GM23248 (cell line): ENCODE measurements around the gene C17orf113. TPM values are rescaled to one million over a fixed set of nuclear protein-coding genes. Genes with fewer than 3 reads are reported as not detected.

Experiments
- DNase-seq: peaks from one replicate; pipeline ENCODE4 v3.0.0-alpha.2; 2015
- H2AFZ ChIP-seq: fragments of 200-600 bp; sonication (generic); 2 replicates; pipeline ENCODE4 v1.6.1; 2016; ENCODE audit warnings: antibody characterized with exemption
- H3F3A ChIP-seq: fragments of 200-600 bp; sonication (generic); 2 replicates; pipeline ENCODE4 v1.6.1; 2016; ENCODE audit warnings: mild to moderate bottlenecking, antibody characterized with exemption, mixed run types; ENCODE audit not compliant: insufficient read depth
- H3K27ac ChIP-seq: fragments of 200-600 bp; sonication (generic); 2 replicates; pipeline ENCODE4 v1.5.1; 2016; ENCODE audit warnings: mild to moderate bottlenecking
- H3K27me3 ChIP-seq: fragments of 200-600 bp; sonication (generic); replicated peaks from 2 replicates; pipeline ENCODE4 v1.6.1; 2016; ENCODE audit warnings: mild to moderate bottlenecking; ENCODE audit not compliant: insufficient read depth
- H3K36me3 ChIP-seq: fragments of 200-600 bp; sonication (generic); 2 replicates; pipeline ENCODE4 v1.6.1; 2016; ENCODE audit warnings: low read depth, mild to moderate bottlenecking
- H3K4me1 ChIP-seq: fragments of 200-600 bp; sonication (generic); 2 replicates; pipeline ENCODE4 v1.6.1; 2016; ENCODE audit warnings: mild to moderate bottlenecking; ENCODE audit not compliant: insufficient read depth
- H3K4me2 ChIP-seq: fragments of 200-600 bp; sonication (generic); one replicate; pipeline ENCODE4 v1.6.1; 2016; ENCODE audit warnings: mild to moderate bottlenecking; ENCODE audit not compliant: unreplicated experiment
- H3K4me3 ChIP-seq: fragments of 200-600 bp; sonication (generic); 2 replicates; pipeline ENCODE4 v1.5.1; 2016; ENCODE audit warnings: mild to moderate bottlenecking
- H3K79me2 ChIP-seq: fragments of 200-600 bp; sonication (generic); 2 replicates; pipeline ENCODE4 v1.6.1; 2016; ENCODE audit warnings: mild to moderate bottlenecking; ENCODE audit not compliant: insufficient read depth
- H3K9ac ChIP-seq: fragments of 200-600 bp; sonication (generic); 2 replicates; pipeline ENCODE4 v1.6.1; 2016; ENCODE audit warnings: mild to moderate bottlenecking
- H3K9me2 ChIP-seq: fragments of 200-600 bp; sonication (generic); 2 replicates; pipeline ENCODE4 v1.6.1; 2016; ENCODE audit warnings: mixed run types, mild to moderate bottlenecking, moderate library complexity; ENCODE audit not compliant: insufficient read depth
- H3K9me3 ChIP-seq: fragments of 200-600 bp; sonication (generic); one replicate; pipeline ENCODE4 v1.6.1; 2017; ENCODE audit warnings: low read depth
- H4K20me1 ChIP-seq: fragments of 200-600 bp; sonication (generic); 2 replicates; pipeline ENCODE4 v1.6.0; 2016; ENCODE audit not compliant: insufficient read depth
- EZH2 ChIP-seq: fragments of 200-600 bp; sonication (generic); IDR thresholded peaks from 2 replicates; pipeline ENCODE4 v1.6.1; 2018; ENCODE audit warnings: antibody characterized with exemption, mild to moderate bottlenecking; ENCODE audit not compliant: insufficient read depth, poor library complexity, severe bottlenecking
- EZH2phosphoT487 ChIP-seq: fragments of 200-600 bp; sonication (generic); IDR thresholded peaks from 2 replicates; pipeline ENCODE4 v1.6.1; 2018; ENCODE audit warnings: antibody characterized with exemption, moderate library complexity, mild to moderate bottlenecking, low read depth; ENCODE audit not compliant: insufficient read depth
- WGBS, 2 experiments: methylation state at CpG; one replicate each; pipeline ENCODE4 v1.1.6; 2015 to 2017; ENCODE audit warnings: low lambda C conversion rate in 2 of 2, low coverage in 1 of 2; ENCODE audit errors: missing lambda C conversion rate in 2 of 2; 5-methylcytosine and 5-hydroxymethylcytosine counted together
- in situ Hi-C: fragments of 300-500 bp; cut with MboI; formaldehyde crosslinking; loops from 2 replicates; pipeline ENCODE4 v1.15.0; 2020
- polyA plus RNA-seq: library from polyadenylated mRNA; unstranded; fragments of >200 nt; fragmentation: Nextera tagmentation; extraction: Ambion mirVana; gene quantifications from 2 replicates; pipeline ENCODE4 v1.2.1, GENCODE V29; 2016
- total RNA-seq: library from RNA; depleted of rRNA; stranded (reverse); fragments of >200 nt; shearing (Covaris generic); gene quantifications from 2 replicates; pipeline ENCODE4 v1.2.3, GENCODE V29; 2014

The C17orf113 gene
- total and polyA plus RNA-seq, 2 experiments from 2014 or later: not detected

GRCh38 chr17:42055027-42055426 is 4.6 kb upstream of the C17orf113 start:
- H3K27me3 ChIP-seq: peaks cover 23% of the 10 kb centered on the region
- WGBS, 2 experiments: 31 to 38% methylated on average over 3 of the region's 3 CpGs

GRCh38 chr17:42053731-42054500 is 3.5 kb upstream of the C17orf113 start:
- no peak overlapping the region for H3K4me3 ChIP-seq
- peaks cover 32% of the 10 kb centered on the region for H3K27me3 ChIP-seq
- H3K79me2 ChIP-seq: no peaks in the 10 kb centered on the region
- in situ Hi-C loops: no loop called here
- no peaks in the 10 kb centered on the region for H3K4me1 ChIP-seq
- no peaks in the 10 kb centered on the region for H4K20me1 ChIP-seq
- 10 to 14% methylated on average over 7 to 12 of the region's 12 CpGs for WGBS, 2 experiments
- no peak overlapping the region for H2AFZ ChIP-seq
- no peak overlapping the region for H3K27ac ChIP-seq
- H3K9me3 ChIP-seq: no peaks in the 10 kb centered on the region
- H3K9me2 ChIP-seq: no peaks in the 10 kb centered on the region
- H3K36me3 ChIP-seq: no peaks in the 10 kb centered on the region
- TF ChIP-seq EZH2phosphoT487 (no peak), EZH2 (no peak)
- H3F3A ChIP-seq: no peaks in the 10 kb centered on the region
- DNase-seq: no peak
- H3K9ac ChIP-seq: no peak overlapping the region
- no peak overlapping the region for H3K4me2 ChIP-seq

More at GRCh38 chr17:42055027-42055426, 4.6 kb upstream of the C17orf113 start:
- no peak overlapping the region for H3K27ac ChIP-seq
- H3K9me2 ChIP-seq: no peaks in the 10 kb centered on the region
- H3K9ac ChIP-seq: no peak overlapping the region
- no peak overlapping the region for H2AFZ ChIP-seq
- no peaks in the 10 kb centered on the region for H3K36me3 ChIP-seq
- no peaks in the 10 kb centered on the region for H3K79me2 ChIP-seq
- TF ChIP-seq EZH2 (no peak), EZH2phosphoT487 (no peak)
- no peak overlapping the region for H3K4me2 ChIP-seq
- H3K4me3 ChIP-seq: no peak overlapping the region
- H3F3A ChIP-seq: no peaks in the 10 kb centered on the region
- no peaks in the 10 kb centered on the region for H3K4me1 ChIP-seq
- in situ Hi-C loops: no loop called here
- H3K9me3 ChIP-seq: no peaks in the 10 kb centered on the region
- H4K20me1 ChIP-seq: no peaks in the 10 kb centered on the region
- DNase-seq: no peak

- Histone ChIP-seq H3K9me3 (no peaks in the 10 kb centered on the region), H3K4me1 (no peaks in the 10 kb centered on the region), H3K27ac (no peak overlapping the region), H4K20me1 (no peaks in the 10 kb centered on the region), H3F3A (no peaks in the 10 kb centered on the region), H3K4me2 (no peak overlapping the region), H3K36me3 (no peaks in the 10 kb centered on the region), H3K27me3 (peaks cover 38% of the 10 kb centered on the region), H3K9ac (no peak overlapping the region), H3K79me2 (no peaks in the 10 kb centered on the region), H2AFZ (no peak overlapping the region), H3K9me2 (no peaks in the 10 kb centered on the region), H3K4me3 (no peak overlapping the region)
- TF ChIP-seq EZH2 (no peak), EZH2phosphoT487 (no peak)
- 57 to 64% methylated on average over 6 of the region's 6 CpGs for WGBS, 2 experiments
- DNase-seq: no peak
- in situ Hi-C loops: no loop called here
These were observed 2.0 kb upstream of the C17orf113 start for GRCh38 chr17:42052346-42052877.

DNA sequence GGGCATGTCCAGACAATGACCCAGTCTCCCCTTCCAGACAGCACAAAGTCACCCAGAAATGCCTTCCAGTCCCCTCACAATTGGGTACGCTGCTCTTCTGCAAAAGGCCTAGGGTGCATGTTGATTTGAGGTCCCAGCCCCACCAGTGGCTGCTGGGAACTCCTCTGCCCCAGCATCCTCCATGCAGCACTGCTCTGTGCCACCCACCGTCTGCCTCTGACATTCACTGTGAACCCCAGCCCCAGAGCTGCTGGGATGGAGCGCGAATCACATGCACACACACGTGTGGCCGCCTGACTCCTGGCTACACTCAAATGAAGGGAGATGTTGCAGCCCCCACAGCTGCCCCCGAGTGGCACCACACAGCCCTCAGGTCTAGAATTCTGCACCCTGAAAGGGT is 1.2 kb upstream of the C17orf113 start:
- Histone ChIP-seq H3K27ac (no peak overlapping the region), H3K9me2 (no peaks in the 10 kb centered on the region), H3K9ac (no peak overlapping the region), H3K36me3 (no peaks in the 10 kb centered on the region), H3K4me1 (no peaks in the 10 kb centered on the region), H3K27me3 (peaks cover 38% of the 10 kb centered on the region), H4K20me1 (no peaks in the 10 kb centered on the region), H3K79me2 (no peaks in the 10 kb centered on the region), H3K9me3 (no peaks in the 10 kb centered on the region), H3K4me2 (no peak overlapping the region), H3F3A (no peaks in the 10 kb centered on the region), H2AFZ (no peak overlapping the region), H3K4me3 (no peak overlapping the region)
- no peak for DNase-seq
- in situ Hi-C loops: no loop called here
- TF ChIP-seq EZH2: no peak
- TF ChIP-seq EZH2phosphoT487: no peak
- 95 to 96% methylated on average over 7 of the region's 7 CpGs for WGBS, 2 experiments
